Hepatocyte (in vitro differentiated cells): Measurements from ENCODE around the gene ZC4H2.
"Not testable (repeated sequence)": the region's sequence is repeated elsewhere in the genome, so short reads cannot be mapped to it uniquely, and the experiment has no call there.

Experiments
- CTCF ChIP-seq: fragments of 200-600 bp; sonication (generic); IDR thresholded peaks from 2 replicates; pipeline ENCODE4 v1.5.1; 2016; ENCODE audit warnings: antibody characterized with exemption, mild to moderate bottlenecking; ENCODE audit not compliant: poor library complexity
- EZH2 ChIP-seq: fragments of 200-600 bp; sonication (generic); IDR thresholded peaks from 2 replicates; pipeline ENCODE4 v1.6.1; 2016; ENCODE audit warnings: antibody characterized with exemption, mild to moderate bottlenecking, borderline replicate concordance

GRCh38 chrX:64878709-64879108, 97.5 kb downstream of the ZC4H2 start:
- TF ChIP-seq EZH2, CTCF: not testable (repeated sequence)
